Neutrophil (primary cell): ENCODE results near the gene LGR5.

Experiments
- H3K27ac ChIP-seq: fragments of 200-600 bp; sonication (generic); 2 replicates; pipeline ENCODE4 v1.5.1; 2016; ENCODE audit warnings: mild to moderate bottlenecking, moderate library complexity
- H3K27me3 ChIP-seq: fragments of 200-600 bp; sonication (generic); 2 replicates; pipeline ENCODE4 v1.6.0; 2016; ENCODE audit warnings: mild to moderate bottlenecking
- H3K36me3 ChIP-seq: fragments of 200-600 bp; sonication (generic); 2 replicates; pipeline ENCODE4 v1.5.1; 2017
- H3K4me1 ChIP-seq, 2 experiments: fragments of 200-600 bp in 1 of 2; sonication (generic) in 1 of 2; 1 replicate in 1 of 2; 2 replicates in 1 of 2; pipeline versions ENCODE4 v1.5.1 to v1.6.1; 2013 to 2016; ENCODE audit warnings: low read depth in 1 of 2, low read length in 1 of 2, mild to moderate bottlenecking in 1 of 2, moderate library complexity in 1 of 2; ENCODE audit not compliant: control insufficient read depth in 1 of 2, insufficient read depth in 1 of 2
- H3K4me3 ChIP-seq, 2 experiments: fragments of 200-600 bp in 1 of 2; sonication (generic) in 1 of 2; 1 replicate in 1 of 2; 2 replicates in 1 of 2; pipeline ENCODE4 v1.5.1; 2013 to 2016; ENCODE audit warnings: low read depth in 1 of 2, low read length in 1 of 2, mild to moderate bottlenecking in 1 of 2, moderate library complexity in 1 of 2
- H3K9me3 ChIP-seq: fragments of 200-600 bp; sonication (generic); 2 replicates; pipeline ENCODE4 v1.5.1; 2016
- TF ChIP-seq, protein P1 (sequence below): fragments of 200-600 bp; sonication (generic); IDR thresholded peaks from 2 replicates; pipeline ENCODE4 v1.5.1; 2016; ENCODE audit warnings: antibody characterized with exemption

Gene LGR5

DNA sequence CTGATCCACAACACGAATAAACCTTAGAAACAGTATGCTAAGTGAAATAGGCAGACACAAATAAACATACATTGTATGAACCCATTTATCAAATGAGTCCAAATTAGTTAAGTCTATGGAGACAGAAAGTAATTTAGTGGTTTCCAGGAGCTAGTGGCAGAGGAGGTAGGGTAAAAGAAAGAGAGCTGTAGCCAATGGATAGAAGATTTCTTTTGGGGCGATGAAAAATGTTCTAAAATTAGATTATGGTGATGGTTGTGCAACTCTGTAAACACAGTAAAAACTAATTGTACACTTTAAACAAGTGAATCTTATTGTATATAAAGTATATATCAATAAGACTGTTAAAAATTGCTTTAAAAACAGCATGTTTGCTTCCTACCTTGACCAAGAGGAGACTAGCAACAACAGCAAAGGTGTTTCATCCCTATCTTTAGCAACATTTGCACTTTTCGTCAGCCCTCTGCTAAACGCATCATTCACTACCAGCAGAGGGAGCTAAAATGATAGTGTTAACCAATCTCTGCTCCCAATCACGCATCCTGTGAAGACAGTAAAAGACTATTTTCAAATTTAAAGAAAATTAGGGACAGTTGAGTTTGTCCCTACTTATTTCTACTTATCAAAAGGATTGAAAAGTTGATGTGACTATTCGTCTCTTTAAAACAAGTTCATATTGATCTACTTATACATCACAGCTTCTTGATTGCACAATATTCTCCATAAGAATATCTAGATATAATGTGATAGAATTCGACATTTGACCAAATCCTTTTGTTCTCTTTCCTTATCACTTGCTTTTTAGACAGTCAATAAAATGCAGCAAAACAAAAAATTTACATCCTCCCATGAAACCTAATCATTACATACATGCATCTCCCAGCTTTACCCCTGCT lies 24.0 kb upstream of the LGR5 start:
- Histone ChIP-seq H3K27ac (no peak overlapping the region), H3K4me3 (no peak overlapping the region), H3K36me3 (no peaks in the 10 kb centered on the region), H3K9me3 (no peaks in the 10 kb centered on the region), H3K4me1 (no peaks in the 10 kb centered on the region), H3K27me3 (no peaks in the 10 kb centered on the region)
- TF ChIP-seq, protein P1, sequence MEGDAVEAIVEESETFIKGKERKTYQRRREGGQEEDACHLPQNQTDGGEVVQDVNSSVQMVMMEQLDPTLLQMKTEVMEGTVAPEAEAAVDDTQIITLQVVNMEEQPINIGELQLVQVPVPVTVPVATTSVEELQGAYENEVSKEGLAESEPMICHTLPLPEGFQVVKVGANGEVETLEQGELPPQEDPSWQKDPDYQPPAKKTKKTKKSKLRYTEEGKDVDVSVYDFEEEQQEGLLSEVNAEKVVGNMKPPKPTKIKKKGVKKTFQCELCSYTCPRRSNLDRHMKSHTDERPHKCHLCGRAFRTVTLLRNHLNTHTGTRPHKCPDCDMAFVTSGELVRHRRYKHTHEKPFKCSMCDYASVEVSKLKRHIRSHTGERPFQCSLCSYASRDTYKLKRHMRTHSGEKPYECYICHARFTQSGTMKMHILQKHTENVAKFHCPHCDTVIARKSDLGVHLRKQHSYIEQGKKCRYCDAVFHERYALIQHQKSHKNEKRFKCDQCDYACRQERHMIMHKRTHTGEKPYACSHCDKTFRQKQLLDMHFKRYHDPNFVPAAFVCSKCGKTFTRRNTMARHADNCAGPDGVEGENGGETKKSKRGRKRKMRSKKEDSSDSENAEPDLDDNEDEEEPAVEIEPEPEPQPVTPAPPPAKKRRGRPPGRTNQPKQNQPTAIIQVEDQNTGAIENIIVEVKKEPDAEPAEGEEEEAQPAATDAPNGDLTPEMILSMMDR: no peak

- Histone ChIP-seq H3K4me1 (no peaks in the 10 kb centered on the region), H3K27ac (no peak overlapping the region), H3K9me3 (no peaks in the 10 kb centered on the region), H3K36me3 (no peaks in the 10 kb centered on the region), H3K4me3 (no peak overlapping the region), H3K27me3 (no peaks in the 10 kb centered on the region)
- TF ChIP-seq, protein P1: no peak
Observed at GRCh38 chr12:71417181-71417580, 22.4 kb upstream of the LGR5 start.

GRCh38 chr12:71420775-71421406 lies 18.7 kb upstream of the LGR5 start:
- Histone ChIP-seq H3K4me3 (no peak overlapping the region), H3K4me1 (no peaks in the 10 kb centered on the region), H3K9me3 (no peaks in the 10 kb centered on the region), H3K27me3 (no peaks in the 10 kb centered on the region), H3K27ac (no peak overlapping the region), H3K36me3 (no peaks in the 10 kb centered on the region)
- TF ChIP-seq, protein P1: no peak

GRCh38 chr12:71425568-71426299 lies 13.9 kb upstream of the LGR5 start:
- no peak overlapping the region for H3K4me3 ChIP-seq
- no peaks in the 10 kb centered on the region for H3K36me3 ChIP-seq
- H3K27ac ChIP-seq: no peak overlapping the region
- no peaks in the 10 kb centered on the region for H3K9me3 ChIP-seq
- H3K4me1 ChIP-seq: no peaks in the 10 kb centered on the region
- TF ChIP-seq, protein P1: no peak
- no peaks in the 10 kb centered on the region for H3K27me3 ChIP-seq

GRCh38 chr12:71426300-71427047 lies 13.1 kb upstream of the LGR5 start:
- TF ChIP-seq, protein P1: no peak
- Histone ChIP-seq H3K27me3 (no peaks in the 10 kb centered on the region), H3K9me3 (no peaks in the 10 kb centered on the region), H3K4me3 (no peak overlapping the region), H3K27ac (no peak overlapping the region), H3K36me3 (no peaks in the 10 kb centered on the region), H3K4me1 (no peaks in the 10 kb centered on the region)
